Activated T-cell treated with anti-CD3 and anti-CD28 coated beads, Interleukin-2, amount 50 U/mL, for 48 hours (primary cell): Measurements from ENCODE around the gene CTSF.

Experiments used
- DNase-seq, 2 experiments: peaks; one replicate each; pipeline ENCODE4 v3.0.0-alpha.2; 2020

The CTSF gene

GRCh38 chr11:66529655-66530054 is 38.8 kb downstream of the CTSF start:
- no peak for DNase-seq

GRCh38 chr11:66529069-66529468 is 39.3 kb downstream of the CTSF start:
- DNase-seq = no peak

- no peak for DNase-seq
Observed at GRCh38 chr11:66524304-66525040, 43.9 kb downstream of the CTSF start.

GRCh38 chr11:66523611-66524010 is 44.8 kb downstream of the CTSF start:
- no peak for DNase-seq
